Brain microvascular endothelial cell (primary cell): Measurements from ENCODE around the gene CACNA2D4.
"Not testable (repeated sequence)": the region's sequence is repeated elsewhere in the genome, so short reads cannot be mapped to it uniquely, and the experiment has no call there.

Source experiments
- DNase-seq: peaks from one replicate; pipeline ENCODE4 v3.0.0-alpha.2; 2020
- H3K27ac ChIP-seq: fragments of 250-450 bp; sonication (Bioruptor Pico); 2 replicates; pipeline ENCODE4 v1.5.1; 2020; ENCODE audit warnings: mild to moderate bottlenecking, moderate library complexity
- H3K27me3 ChIP-seq: fragments of 250-450 bp; sonication (Bioruptor Pico); replicated peaks from 2 replicates; pipeline ENCODE4 v1.5.1; 2020; ENCODE audit warnings: mild to moderate bottlenecking
- H3K36me3 ChIP-seq: fragments of 250-450 bp; sonication (Bioruptor Pico); replicated peaks from 2 replicates; pipeline ENCODE4 v1.5.1; 2020; ENCODE audit warnings: mild to moderate bottlenecking
- H3K4me3 ChIP-seq: 2 replicates; pipeline ENCODE4 v1.5.1; 2011; ENCODE audit warnings: low read depth, mild to moderate bottlenecking, control low read depth, low read length, moderate library complexity
- CTCF ChIP-seq: IDR thresholded peaks from 2 replicates; pipeline ENCODE4 v1.5.1; 2011; ENCODE audit warnings: low read depth, mild to moderate bottlenecking, moderate library complexity, low read length, control low read depth, inconsistent platforms; ENCODE audit errors: missing control alignments
- in situ Hi-C: cut with HindIII; loops from 2 replicates; pipeline ENCODE4 v1.10.0; 2017; ENCODE audit warnings: low sequenced_read_pairs, low pct_ligation_motif_present

CACNA2D4 gene

GRCh38 chr12:1956716-1957115 is 38.3 kb upstream of the CACNA2D4 start:
- Histone ChIP-seq H3K36me3 (peaks cover 11% of the 10 kb centered on the region), H3K4me3 (no peak overlapping the region), H3K27me3 (no peaks in the 10 kb centered on the region), H3K27ac (no peak overlapping the region)
- no peak for TF ChIP-seq CTCF
- DNase-seq, result no peak
- in situ Hi-C loops, result loop anchor here (25.0 kb wide), 1 partner anchor 269 kb away; the partner anchor contains the start of gene ADIPOR2

GRCh38 chr12:1949771-1950470 is 31.5 kb upstream of the CACNA2D4 start:
- Histone ChIP-seq H3K4me3 (no peak overlapping the region), H3K36me3 (peaks cover 28% of the 10 kb centered on the region), H3K27me3 (no peaks in the 10 kb centered on the region), H3K27ac (no peak overlapping the region)
- in situ Hi-C loops, result loop anchor here (25.0 kb wide), 2 partner anchors 138 to 263 kb away; partner anchors contain the start of genes ADIPOR2 and LRTM2
- no peak for DNase-seq
- no peak for TF ChIP-seq CTCF

GRCh38 chr12:1948883-1949282 is 30.4 kb upstream of the CACNA2D4 start:
- H3K4me3 ChIP-seq, result no peak overlapping the region
- no peak for TF ChIP-seq CTCF
- DNase-seq, result no peak
- no peak overlapping the region for H3K27ac ChIP-seq
- in situ Hi-C loops, result loop anchor here (25.0 kb wide), 1 partner anchor 137 kb away; the partner anchor contains the start of gene LRTM2
- H3K27me3 ChIP-seq, result no peaks in the 10 kb centered on the region
- peaks cover 24% of the 10 kb centered on the region for H3K36me3 ChIP-seq

GRCh38 chr12:1947081-1947480 is 28.6 kb upstream of the CACNA2D4 start:
- H3K4me3 ChIP-seq, result no peak overlapping the region
- H3K27me3 ChIP-seq, result no peaks in the 10 kb centered on the region
- peak; percentile 21 for DNase-seq
- H3K27ac ChIP-seq, result no peak overlapping the region
- no peak for TF ChIP-seq CTCF
- in situ Hi-C loops, result loop anchor here (25.0 kb wide), 1 partner anchor 135 kb away; the partner anchor contains the start of gene LRTM2
- H3K36me3 ChIP-seq, result peaks cover 17% of the 10 kb centered on the region

GRCh38 chr12:1946296-1946695 is 27.8 kb upstream of the CACNA2D4 start:
- in situ Hi-C loops, result loop anchor here (25.0 kb wide), 1 partner anchor 134 kb away; the partner anchor contains the start of gene LRTM2
- DNase-seq, result no peak
- peaks cover 17% of the 10 kb centered on the region for H3K36me3 ChIP-seq
- no peak for TF ChIP-seq CTCF
- H3K27ac ChIP-seq, result no peak overlapping the region
- no peaks in the 10 kb centered on the region for H3K27me3 ChIP-seq
- H3K4me3 ChIP-seq, result no peak overlapping the region

GRCh38 chr12:1945502-1945901 is 27.1 kb upstream of the CACNA2D4 start:
- not testable (repeated sequence) for H3K27ac ChIP-seq, DNase-seq, H3K27me3 ChIP-seq, H3K4me3 ChIP-seq
- in situ Hi-C loops, result loop anchor here (25.0 kb wide), 1 partner anchor 133 kb away; the partner anchor contains the start of gene LRTM2
- peaks cover 21% of the 10 kb centered on the region for H3K36me3 ChIP-seq
